ENCODE measurements around the gene VWA8.
"Not testable (repeated sequence)": the region's sequence is repeated elsewhere in the genome, so short reads cannot be mapped to it uniquely, and the experiment has no call there.

Gene VWA8

GRCh38 chr13:41577436-41577835 lies 383.5 kb downstream of the VWA8 start:
- DNase-seq = no peak

GRCh38 chr13:41573640-41574039 lies 387.3 kb downstream of the VWA8 start:
- not testable (repeated sequence) for DNase-seq

- not testable (repeated sequence) for DNase-seq
These were observed 389.0 kb downstream of the VWA8 start for GRCh38 chr13:41571817-41572340.

GRCh38 chr13:41568972-41569351 lies 391.9 kb downstream of the VWA8 start:
- no peak for DNase-seq

- DNase-seq = no peak
These were observed 392.6 kb downstream of the VWA8 start for GRCh38 chr13:41568143-41568971.

GRCh38 chr13:41567363-41567762 lies 393.5 kb downstream of the VWA8 start:
- no peak for DNase-seq

- DNase-seq = no peak
These were observed 395.1 kb downstream of the VWA8 start for GRCh38 chr13:41565846-41566245.

GRCh38 chr13:41565216-41565615 lies 395.7 kb downstream of the VWA8 start:
- DNase-seq = no peak

GRCh38 chr13:41563984-41564365 lies 396.9 kb downstream of the VWA8 start:
- DNase-seq = no peak

GRCh38 chr13:41563341-41563983 lies 397.4 kb downstream of the VWA8 start:
- DNase-seq = no peak

GRCh38 chr13:41562541-41563178 lies 398.2 kb downstream of the VWA8 start:
- no peak for DNase-seq

GRCh38 chr13:41562083-41562482 lies 398.8 kb downstream of the VWA8 start:
- DNase-seq = no peak

- DNase-seq = no peak
These were observed 399.7 kb downstream of the VWA8 start for GRCh38 chr13:41561170-41561569.

GRCh38 chr13:41558781-41559560 lies 401.9 kb downstream of the VWA8 start:
- DNase-seq = no peak

GRCh38 chr13:41557719-41558118 lies 403.2 kb downstream of the VWA8 start:
- no peak for DNase-seq

GRCh38 chr13:41554626-41555386 lies 406.1 kb downstream of the VWA8 start:
- peak; percentile 7 for DNase-seq

GRCh38 chr13:41554180-41554579 lies 406.7 kb downstream of the VWA8 start:
- DNase-seq = no peak

- no peak for DNase-seq
These were observed 408.9 kb downstream of the VWA8 start for GRCh38 chr13:41552031-41552430.

GRCh38 chr13:41550276-41550675 lies 410.6 kb downstream of the VWA8 start:
- DNase-seq = no peak

- DNase-seq = no peak
These were observed 411.4 kb downstream of the VWA8 start for GRCh38 chr13:41549491-41549890.

GRCh38 chr13:41548910-41549309 lies 412.0 kb downstream of the VWA8 start:
- DNase-seq = no peak

GRCh38 chr13:41548031-41548430 lies 412.9 kb downstream of the VWA8 start:
- no peak for DNase-seq
